HepG2 (cell line): ENCODE measurements around the gene RHD. TPM values are rescaled to one million over a fixed set of nuclear protein-coding genes. Genes with fewer than 3 reads are reported as not detected.

Experiments
- ATAC-seq: fragments of 200-7000 bp; cut with Tn5 transposase; 3 replicates; pipeline ENCODE4 v1.9.1; 2020; ENCODE audit warnings: mild to moderate bottlenecking, moderate library complexity
- BruUV-seq: library from RNA; stranded (reverse); fragments of 400-500 nt; replicated peaks from 2 replicates; lab custom pipeline; 2021; lab: Mats Ljungman, UMichigan
- CTCF ChIA-PET: fragments of 300-600 bp; formaldehyde crosslinking; extraction: SDS; loops from one replicate; lab custom pipeline; 2021; ENCODE audit warnings: low total read pairs, inconsistent platforms, low intra/inter-chr PET ratio; lab: Yijun Ruan, JAX
- POLR2A ChIA-PET: fragments of 350-600 bp; sonication (Branson Sonifier 250); formaldehyde crosslinking; loops from one replicate; lab custom pipeline; 2020; ENCODE audit warnings: antibody characterized with exemption, inconsistent platforms; lab: Yijun Ruan, JAX
- DNase-seq: peaks from one replicate; pipeline ENCODE4 v3.0.0-alpha.2; 2015; ENCODE audit warnings: low spot score
- FAIRE-seq: peaks from 3 replicates; lab custom pipeline; 2011; peaks lifted over from hg19 to GRCh38; lab: Jason Lieb, UNC
- H2AFZ ChIP-seq: one replicate; pipeline ENCODE4 v1.6.1; 2011; ENCODE audit warnings: low read length, inconsistent platforms
- H3K27ac ChIP-seq: fragments of 300-600 bp; 3 replicates; pipeline ENCODE4 v1.8.0; 2011; ENCODE audit warnings: mixed run types, mild to moderate bottlenecking, mixed read lengths, low read length, inconsistent platforms; ENCODE audit not compliant: insufficient read depth; ENCODE audit errors: extremely low read length
- H3K27me3 ChIP-seq, 2 experiments: fragments of 200-600 bp in 1 of 2; 2 replicates in 1 of 2; 3 replicates in 1 of 2; pipeline versions ENCODE4 v1.6.0 to v1.8.0; 2011; ENCODE audit warnings: low read length in 2 of 2, mild to moderate bottlenecking in 2 of 2, moderate library complexity in 2 of 2, inconsistent platforms in 1 of 2; ENCODE audit not compliant: insufficient read depth in 2 of 2, control insufficient read depth in 1 of 2
- H3K36me3 ChIP-seq, 2 experiments: fragments of 200-600 bp in 1 of 2; replicated peaks in 1 of 2; 2 replicates in 1 of 2; 3 replicates in 1 of 2; pipeline versions ENCODE4 v1.5.1 to v1.8.0; 2011; ENCODE audit warnings: low read length in 2 of 2, inconsistent platforms in 1 of 2; ENCODE audit not compliant: insufficient read depth in 2 of 2, control insufficient read depth in 1 of 2
- H3K4me1 ChIP-seq: 2 replicates; pipeline ENCODE4 v1.5.1; 2012; ENCODE audit warnings: low read length, inconsistent platforms; ENCODE audit not compliant: insufficient read depth
- H3K4me2 ChIP-seq: 2 replicates; pipeline ENCODE4 v1.6.0; 2011; ENCODE audit warnings: low read depth, low read length, inconsistent platforms
- H3K4me3 ChIP-seq, 3 experiments: fragments of 200-600 bp in 1 of 3; sonication (generic), shearing (Covaris generic) in 1 of 3; replicated peaks in 1 of 3; 2 replicates each; pipeline ENCODE4 v1.5.1; 2011 to 2016; ENCODE audit warnings: low read length in 3 of 3, inconsistent platforms in 2 of 3, low read depth in 2 of 3, mild to moderate bottlenecking in 2 of 3, control low read depth in 1 of 3, mixed read lengths in 1 of 3; ENCODE audit not compliant: insufficient read depth in 1 of 3
- H3K79me2 ChIP-seq: one replicate; pipeline ENCODE4 v1.6.1; 2011; ENCODE audit warnings: low read length, inconsistent platforms; ENCODE audit not compliant: insufficient read depth
- H3K9ac ChIP-seq: 2 replicates; pipeline ENCODE4 v1.6.0; 2011; ENCODE audit warnings: mild to moderate bottlenecking, low read depth, low read length, inconsistent platforms; ENCODE audit not compliant: insufficient read depth
- H3K9me3 ChIP-seq: 2 replicates; pipeline ENCODE4 v1.5.1; 2012; ENCODE audit warnings: mild to moderate bottlenecking, low read length
- H4K20me1 ChIP-seq: 2 replicates; pipeline ENCODE4 v1.6.0; 2011; ENCODE audit warnings: inconsistent platforms, mild to moderate bottlenecking, low read length, moderate library complexity; ENCODE audit not compliant: insufficient read depth
- BCL6 ChIP-seq: IDR thresholded peaks from 2 replicates; pipeline ENCODE4 v1.6.1; 2016; ENCODE audit warnings: missing genetic modification reagents, missing compliant biosample characterization
- CBX2 ChIP-seq, 2 experiments: fragments of 200-600 bp in 1 of 2; sonication (generic); formaldehyde crosslinking in 1 of 2; IDR thresholded peaks; 2 replicates each; pipeline versions ENCODE4 v1.7.0 to v1.8.1; 2018 to 2022; ENCODE audit warnings: low read depth in 2 of 2, low read length in 1 of 2, mild to moderate bottlenecking in 1 of 2, missing genetic modification reagents in 1 of 2
- CCDC6 ChIP-seq: sonication (generic); formaldehyde crosslinking; IDR thresholded peaks from 2 replicates; pipeline ENCODE4 v1.8.1; 2022; ENCODE audit warnings: mild to moderate bottlenecking, missing genetic modification reagents, moderate library complexity
- E2F2 ChIP-seq: sonication (generic); formaldehyde crosslinking; IDR thresholded peaks from 2 replicates; pipeline ENCODE4 v1.4.0; 2020; ENCODE audit warnings: missing genetic modification reagents, borderline replicate concordance
- KLF11 ChIP-seq: IDR thresholded peaks from 2 replicates; pipeline ENCODE4 v1.6.1; 2016; ENCODE audit warnings: missing compliant biosample characterization
- KLF12 ChIP-seq: sonication (generic); formaldehyde crosslinking; IDR thresholded peaks from 2 replicates; pipeline ENCODE4 v1.4.0; 2020; ENCODE audit warnings: missing genetic modification reagents, borderline replicate concordance
- LCORL ChIP-seq, 2 experiments: fragments of 450-650 bp in 1 of 2; sonication (generic) in 1 of 2; formaldehyde crosslinking in 1 of 2; IDR thresholded peaks; 2 replicates each; pipeline versions ENCODE4 v1.5.0 to v1.6.1; 2017 to 2020; ENCODE audit warnings: antibody characterized with exemption in 1 of 2, missing genetic modification reagents in 1 of 2
- MED13 ChIP-seq: sonication (generic); formaldehyde crosslinking; IDR thresholded peaks from 2 replicates; pipeline ENCODE4 v1.5.0; 2020; ENCODE audit warnings: missing genetic modification reagents
- MTF2 ChIP-seq: sonication (generic); formaldehyde crosslinking; IDR thresholded peaks from 2 replicates; pipeline ENCODE4 v1.5.0; 2020; ENCODE audit warnings: missing genetic modification reagents, borderline replicate concordance
- PRMT3 ChIP-seq: sonication (generic); formaldehyde crosslinking; IDR thresholded peaks from 2 replicates; pipeline ENCODE4 v1.8.1; 2022; ENCODE audit warnings: low read depth, mild to moderate bottlenecking, moderate library complexity, missing genetic modification reagents, borderline replicate concordance
- RXRB ChIP-seq: IDR thresholded peaks from 2 replicates; pipeline ENCODE4 v1.6.1; 2016; ENCODE audit warnings: borderline replicate concordance, missing genetic modification reagents, missing compliant biosample characterization
- SP140L ChIP-seq: sonication (generic); formaldehyde crosslinking; IDR thresholded peaks from 2 replicates; pipeline ENCODE4 v1.4.0; 2020; ENCODE audit warnings: missing genetic modification reagents, borderline replicate concordance
- ZBTB46 ChIP-seq: sonication (generic); formaldehyde crosslinking; IDR thresholded peaks from 2 replicates; pipeline ENCODE4 v1.4.0; 2020; ENCODE audit warnings: mild to moderate bottlenecking, missing genetic modification reagents, borderline replicate concordance
- ZGPAT ChIP-seq: IDR thresholded peaks from 2 replicates; pipeline ENCODE4 v1.6.1; 2016; ENCODE audit warnings: mild to moderate bottlenecking
- ZNF207 ChIP-seq: fragments of 450-650 bp; IDR thresholded peaks from 2 replicates; pipeline ENCODE4 v1.6.1; 2016; ENCODE audit warnings: antibody characterized with exemption, borderline replicate concordance
- ZNF615 ChIP-seq: sonication (generic); formaldehyde crosslinking; IDR thresholded peaks from 2 replicates; pipeline ENCODE4 v1.5.0; 2020; ENCODE audit warnings: mild to moderate bottlenecking, missing genetic modification reagents, borderline replicate concordance
- ZNF724P ChIP-seq: sonication (generic); formaldehyde crosslinking; IDR thresholded peaks from 2 replicates; pipeline ENCODE4 v1.8.0; 2022; ENCODE audit warnings: missing genetic modification reagents, borderline replicate concordance
- WGBS: methylation state at CpG from one replicate; pipeline ENCODE4 v1.1.6; 2017; ENCODE audit warnings: low lambda C conversion rate; 5-methylcytosine and 5-hydroxymethylcytosine counted together
- in situ Hi-C: cut with HindIII; loops from 2 replicates; pipeline ENCODE4 v1.10.0; 2017; ENCODE audit warnings: low pct_unique_long_range_greater_than_20kb; ENCODE audit not compliant: extremely low pct_ligation_motif_present
- intact Hi-C: fragments of 100-400 bp; cut with micrococcal nuclease; formaldehyde crosslinking; loops from one replicate; pipeline ENCODE4 v1.10.0; 2022; ENCODE audit not compliant: unreplicated experiment
- polyA plus RNA-seq, 8 experiments: library from polyadenylated mRNA; depleted of rRNA in 3 of 8; stranded (reverse) in 7 of 8; unstranded in 1 of 8; fragments of >200 nt; fragmentation: Illumina TruSeq in 4 of 8; extraction: Trizol in 4 of 8; gene quantifications; 2 replicates each; pipeline versions ENCODE4 v1.2.1 to v1.2.3, GENCODE V29; 2011 to 2016; ENCODE audit warnings: low read depth in 4 of 8, missing spikeins in 1 of 8, mixed read lengths in 1 of 8; ENCODE audit not compliant: insufficient read depth in 1 of 8
- total RNA-seq, 5 experiments: library from RNA; depleted of rRNA; stranded (reverse); fragments of >200 nt; fragmentation: Illumina TruSeq; extraction: Trizol; gene quantifications; 2 replicates each; pipeline ENCODE4 v1.2.3, GENCODE V29; 2016; ENCODE audit warnings: low read depth in 1 of 5

RHD gene
- total and polyA plus RNA-seq, 2 of the 13 experiments (the other 11 are each of a cell fraction or from before 2014, with no cell fraction given), result not detected

- Histone ChIP-seq H3K9ac (peak within 1 kb of the TSS; percentile 92), H3K4me1 (peaks cover 10% of the 10 kb centered on the region), H4K20me1 (no peaks in the 10 kb centered on the region; the same call in 1 of the 2 replicates), H2AFZ (no peak within 1 kb of the TSS), H3K79me2 (peaks cover 40% of the 10 kb centered on the region), H3K27me3 (no peaks in the 10 kb centered on the region; a peak in 1 of 5 replicates), H3K4me3 (peak within 1 kb of the TSS; percentile 96 to 99 (median 99)), H3K36me3 (peaks cover 0 to 2% of the 10 kb centered on the region in 2 experiments; a peak in 1 of 5 replicates), H3K27ac (peak within 1 kb of the TSS; percentile 90), H3K4me2 (peak within 1 kb of the TSS; percentile 78), H3K9me3 (no peaks in the 10 kb centered on the region)
- FAIRE-seq, result no peak
- intact Hi-C loops (loop anchor here (5.0 kb wide), 1 partner anchor 91 kb away; the partner anchor contains the start of gene RSRP1), in situ Hi-C loops (no loop called here)
- ChIA-PET POLR2A (interaction anchor here (0.8 to 1.1 kb wide), 2 partner anchors 91 kb away, joined by 3 to 4 read pairs; partner anchors contain the start of gene RSRP1), CTCF (no interaction called here)
- peak; percentile 78 for DNase-seq
- peak; percentile 88 for ATAC-seq
- no TSS peak for BruUV-seq
- WGBS, result under 1% methylated on average over 17 of the region's 75 CpGs
- TF ChIP-seq MED13 (CRISPR knock-in tag) (no peak), ZBTB46 (CRISPR knock-in tag) (no peak), CBX2 (IDR thresholded peaks at IDR 0.05; ENCODE audit: low read depth, low read length) (no peak), CBX2 (CRISPR knock-in tag; IDR thresholded peaks at IDR 0.05; ENCODE audit: low read depth) (no peak), ZNF207 (no peak), ZNF615 (CRISPR knock-in tag) (no peak), ZGPAT (CRISPR knock-in tag) (peak; percentile 63; the same call in 1 of the 2 replicates), RXRB (CRISPR knock-in tag) (peak; percentile 35; the same call in 1 of the 2 replicates), SP140L (CRISPR knock-in tag) (peak; percentile 17; the same call in 1 of the 2 replicates), CCDC6 (CRISPR knock-in tag) (no peak; the same call in 1 of the 2 replicates), LCORL (IDR thresholded peaks at IDR 0.05) (no peak), LCORL (CRISPR knock-in tag; IDR thresholded peaks at IDR 0.05) (peak; percentile 66), KLF12 (CRISPR knock-in tag) (no peak), E2F2 (CRISPR knock-in tag) (no peak), BCL6 (CRISPR knock-in tag) (no peak), ZNF724P (no peak), KLF11 (CRISPR knock-in tag) (0 out of 2 replicates have a peak, but pooled peaks have one; percentile 59), PRMT3 (no peak), MTF2 (CRISPR knock-in tag) (0 out of 2 replicates have a peak, but pooled peaks have one; percentile 72)
These were observed 66.1 kb downstream of the RHD start, which contains the start of gene TMEM50A for GRCh38 chr1:25338188-25338981. TSS of gene TMEM50A (plus strand) at chr1:25338334. CDS start at chr1:25340487, 2,153 bp downstream.
